ENCODE results near the gene ARG1.

DNA sequence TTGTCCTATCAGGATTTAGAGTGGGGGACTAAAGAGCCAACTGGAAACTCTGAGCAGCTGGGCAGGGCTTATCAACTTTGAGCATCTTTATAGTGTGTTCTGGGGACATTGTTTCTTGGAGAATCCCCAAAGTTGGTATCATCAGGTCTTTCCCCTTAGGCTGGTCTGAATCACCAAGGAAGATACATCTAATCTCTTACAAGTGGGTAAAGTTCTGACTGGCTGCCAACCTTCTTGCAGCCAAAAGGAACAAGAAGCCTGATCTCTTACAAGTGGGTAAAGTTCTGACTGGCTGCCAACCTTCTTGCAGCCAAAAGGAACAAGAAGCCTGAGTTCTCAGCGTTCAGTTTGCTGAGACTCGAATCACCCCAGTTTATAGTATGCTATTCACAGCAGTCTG, 56.6 kb downstream of the ARG1 start:
- TF ChIP-seq, protein P1, sequence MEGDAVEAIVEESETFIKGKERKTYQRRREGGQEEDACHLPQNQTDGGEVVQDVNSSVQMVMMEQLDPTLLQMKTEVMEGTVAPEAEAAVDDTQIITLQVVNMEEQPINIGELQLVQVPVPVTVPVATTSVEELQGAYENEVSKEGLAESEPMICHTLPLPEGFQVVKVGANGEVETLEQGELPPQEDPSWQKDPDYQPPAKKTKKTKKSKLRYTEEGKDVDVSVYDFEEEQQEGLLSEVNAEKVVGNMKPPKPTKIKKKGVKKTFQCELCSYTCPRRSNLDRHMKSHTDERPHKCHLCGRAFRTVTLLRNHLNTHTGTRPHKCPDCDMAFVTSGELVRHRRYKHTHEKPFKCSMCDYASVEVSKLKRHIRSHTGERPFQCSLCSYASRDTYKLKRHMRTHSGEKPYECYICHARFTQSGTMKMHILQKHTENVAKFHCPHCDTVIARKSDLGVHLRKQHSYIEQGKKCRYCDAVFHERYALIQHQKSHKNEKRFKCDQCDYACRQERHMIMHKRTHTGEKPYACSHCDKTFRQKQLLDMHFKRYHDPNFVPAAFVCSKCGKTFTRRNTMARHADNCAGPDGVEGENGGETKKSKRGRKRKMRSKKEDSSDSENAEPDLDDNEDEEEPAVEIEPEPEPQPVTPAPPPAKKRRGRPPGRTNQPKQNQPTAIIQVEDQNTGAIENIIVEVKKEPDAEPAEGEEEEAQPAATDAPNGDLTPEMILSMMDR (IDR thresholded peaks at IDR 0.05; ENCODE audit: low read depth, low read length) = no peak
- TF ChIP-seq EZH2phosphoT487 (IDR thresholded peaks at IDR 0.05; ENCODE audit: low read depth) = no peak

Data from OCI-LY3 (cell line).